ENCODE data around the gene SEMA4A. TPM values are rescaled to one million over a fixed set of nuclear protein-coding genes. Genes with fewer than 3 reads are reported as not detected.

SEMA4A gene
- total and polyA plus RNA-seq, 9 of the 15 experiments (the other 6 are each of a cell fraction or from before 2014, with no cell fraction given), result 0.04 to 1.7 (median 0.45) TPM

GRCh38 chr1:156193488-156194299 is 40.3 kb downstream of the SEMA4A start, which contains the start of gene SLC25A44 (continued):
- TF ChIP-seq HINFP (tag; conservative IDR thresholded peaks at IDR 0.05; ENCODE audit: low read depth) (no peak), GTF2B (IDR thresholded peaks at IDR 0.05; ENCODE audit: extremely low read depth, insufficient read length) (no peak), ZC3H8 (IDR thresholded peaks at IDR 0.05) (no peak), NELFE (IDR thresholded peaks at IDR 0.05; ENCODE audit: insufficient read depth, insufficient read length) (no peak), ESRRB (CRISPR knock-in tag; IDR thresholded peaks at IDR 0.05; ENCODE audit: borderline replicate concordance) (no peak), HMG20A (CRISPR knock-in tag; conservative IDR thresholded peaks at IDR 0.05) (no peak), SPI1 (IDR thresholded peaks at IDR 0.05; ENCODE audit: borderline replicate concordance, low read depth, low read length) (peak; percentile 61; the same call in 1 of the 2 replicates), PML (IDR thresholded peaks at IDR 0.05; ENCODE audit: low read length) (peak; percentile 79; the same call in 1 of the 2 replicates), NR2C1 (IDR thresholded peaks at IDR 0.05) (peak; percentile 89), NR2C1 (tag; IDR thresholded peaks at IDR 0.05) (peak; percentile 92), MEF2D (tag; conservative IDR thresholded peaks at IDR 0.05; ENCODE audit: low read depth) (no peak), ZNF699 (CRISPR knock-in tag; IDR thresholded peaks at IDR 0.05; ENCODE audit: insufficient replicate concordance) (no peak), POLR2A (conservative IDR thresholded peaks at IDR 0.05) (peak; percentile 90), ZNF121 (CRISPR knock-in tag; conservative IDR thresholded peaks at IDR 0.05) (no peak), DIDO1 (tag; IDR thresholded peaks at IDR 0.05; ENCODE audit: low read depth) (0 out of 2 replicates have a peak, but pooled peaks have one; percentile 37), ZNF589 (CRISPR knock-in tag; IDR thresholded peaks at IDR 0.05; ENCODE audit: low read depth) (no peak), ZNF146 (CRISPR knock-in tag; IDR thresholded peaks at IDR 0.05; ENCODE audit: unreplicated experiment) (no peak), ZNF143 (CRISPR knock-in tag; IDR thresholded peaks at IDR 0.05) (no peak), ZBED1 (IDR thresholded peaks at IDR 0.05) (peak; percentile 5; the same call in 1 of the 2 replicates), RBM17 (IDR thresholded peaks at IDR 0.05; ENCODE audit: borderline replicate concordance, low read depth, low read length) (no peak), TAL1 (IDR thresholded peaks at IDR 0.05) (no peak), ATF2 (CRISPR knock-in tag; IDR thresholded peaks at IDR 0.05) (no peak), MAFK (IDR thresholded peaks at IDR 0.05; ENCODE audit: low read length) (no peak), FOXJ2 (tag; IDR thresholded peaks at IDR 0.05) (no peak), GTF2A2 (tag; IDR thresholded peaks at IDR 0.05) (no peak), IRF1 (CRISPR knock-in tag; IDR thresholded peaks at IDR 0.05; ENCODE audit: borderline replicate concordance) (no peak), RFX1 (IDR thresholded peaks at IDR 0.05) (no peak)
